Breast epithelium (tissue), 4 donors: ENCODE measurements around the gene BRI3. TPM values are rescaled to one million over a fixed set of nuclear protein-coding genes. Genes with fewer than 3 reads are reported as not detected.

Experiments
- DNase-seq, 2 donors: peaks; one replicate each; pipeline ENCODE4 v3.0.0-alpha.2; 2019; ENCODE audit warnings: low spot score in 2 of 2
- H3K27ac ChIP-seq, 2 donors: fragments of 200-600 bp; sonication (generic) in 1 of 2; one replicate each; pipeline ENCODE4 v1.5.1; 2016 to 2019; ENCODE audit warnings: mild to moderate bottlenecking in 1 of 2
- H3K27me3 ChIP-seq, 2 donors: fragments of 200-600 bp; sonication (generic) in 1 of 2; one replicate each; pipeline versions ENCODE4 v1.5.1 to v1.6.0; 2017 to 2019; ENCODE audit warnings: control low read depth in 1 of 2, mild to moderate bottlenecking in 1 of 2
- H3K36me3 ChIP-seq: fragments of 200-600 bp; one replicate; pipeline ENCODE4 v1.5.1; 2019
- H3K4me1 ChIP-seq, 2 donors: fragments of 200-600 bp; sonication (generic); one replicate each; pipeline ENCODE4 v1.5.1; 2016 to 2019; ENCODE audit warnings: control low read depth in 1 of 2
- H3K4me3 ChIP-seq, 3 donors: fragments of 200-600 bp; sonication (generic); 1 replicate in 2 of 3; 2 replicates in 1 of 3; pipeline ENCODE4 v1.5.1; 2016 to 2019; ENCODE audit warnings: mild to moderate bottlenecking in 3 of 3, moderate library complexity in 2 of 3
- H3K9me3 ChIP-seq, 2 donors: fragments of 200-600 bp; sonication (generic) in 1 of 2; one replicate each; pipeline ENCODE4 v1.5.1; 2016 to 2019; ENCODE audit warnings: control low read depth in 1 of 2
- CTCF ChIP-seq, 3 donors: fragments of 450-650 bp; IDR thresholded peaks; one replicate each; pipeline ENCODE4 v1.5.1; 2016 to 2017; ENCODE audit warnings: antibody characterized with exemption in 3 of 3, mild to moderate bottlenecking in 3 of 3, moderate library complexity in 3 of 3
- POLR2A ChIP-seq: fragments of 450-650 bp; IDR thresholded peaks from one replicate; pipeline ENCODE4 v1.6.1; 2016; ENCODE audit warnings: antibody characterized with exemption, mild to moderate bottlenecking, moderate library complexity
- POLR2AphosphoS5 ChIP-seq, 3 donors: sonication (generic); formaldehyde crosslinking; IDR thresholded peaks; one replicate each; pipeline ENCODE4 v1.6.1; 2017; ENCODE audit warnings: antibody characterized with exemption in 3 of 3
- intact Hi-C: fragments of 100-400 bp; cut with DNase I; formaldehyde crosslinking; loops from one replicate; pipeline ENCODE4 v1.15.1; 2023; ENCODE audit warnings: low total_unique reads
- total RNA-seq, 3 donors: library from RNA; depleted of rRNA; stranded (reverse); fragments of >200 nt; gene quantifications; one replicate each; pipeline ENCODE4 v1.1.0, GENCODE V29; 2016

BRI3 gene
- total RNA-seq, 3 donors from 2014 or later, result 38.8 to 85.5 (median 56.4) TPM

GRCh38 chr7:98287486-98287959, 6.0 kb downstream of the BRI3 start:
- Histone ChIP-seq H3K27me3 (no peaks in the 10 kb centered on the region), H3K36me3 (no peaks in the 10 kb centered on the region), H3K9me3 (no peaks in the 10 kb centered on the region), H3K4me3 (peak overlapping the region in 1 of 3 donors; percentile 100), H3K27ac (peak overlapping the region; percentile 95 to 99), H3K4me1 (peaks cover 18 to 38% of the 10 kb centered on the region in 2 donors)
- DNase-seq, result peak in 1 of 2 donors; percentile 50
- intact Hi-C loops, result no loop called here
- TF ChIP-seq POLR2AphosphoS5 (IDR thresholded peaks at IDR 0.05) (no peak), CTCF (IDR thresholded peaks at IDR 0.05) (no peak), POLR2A (no peak)

GRCh38 chr7:98288064-98288823, 6.8 kb downstream of the BRI3 start:
- Histone ChIP-seq H3K4me1 (peaks cover 18 to 38% of the 10 kb centered on the region in 2 donors), H3K9me3 (no peaks in the 10 kb centered on the region), H3K27me3 (no peaks in the 10 kb centered on the region), H3K4me3 (peak overlapping the region in 1 of 3 donors; percentile 100), H3K27ac (peak overlapping the region in 1 of 2 donors; percentile 99), H3K36me3 (no peaks in the 10 kb centered on the region)
- no peak for DNase-seq
- no peak for TF ChIP-seq POLR2AphosphoS5 (IDR thresholded peaks at IDR 0.05)
- intact Hi-C loops, result no loop called here

- TF ChIP-seq POLR2AphosphoS5 (IDR thresholded peaks at IDR 0.05) (no peak), CTCF (IDR thresholded peaks at IDR 0.05) (no peak), POLR2A (no peak)
- Histone ChIP-seq H3K27me3 (no peaks in the 10 kb centered on the region), H3K9me3 (no peaks in the 10 kb centered on the region), H3K36me3 (no peaks in the 10 kb centered on the region), H3K4me1 (peaks cover 18 to 28% of the 10 kb centered on the region in 2 donors), H3K4me3 (no peak overlapping the region), H3K27ac (no peak overlapping the region)
- DNase-seq, result no peak
- intact Hi-C loops, result no loop called here
Observed at GRCh38 chr7:98289333-98289875, 7.9 kb downstream of the BRI3 start.

- Histone ChIP-seq H3K9me3 (no peaks in the 10 kb centered on the region), H3K4me1 (peaks cover 6 to 8% of the 10 kb centered on the region in 2 donors), H3K27me3 (no peaks in the 10 kb centered on the region), H3K27ac (no peak overlapping the region), H3K4me3 (no peak overlapping the region), H3K36me3 (no peaks in the 10 kb centered on the region)
- TF ChIP-seq CTCF (IDR thresholded peaks at IDR 0.05) (no peak), POLR2A (no peak), POLR2AphosphoS5 (IDR thresholded peaks at IDR 0.05) (no peak)
- intact Hi-C loops, result no loop called here
- no peak for DNase-seq
Observed at GRCh38 chr7:98291717-98292116, 10.2 kb downstream of the BRI3 start.

GRCh38 chr7:98293265-98293664, 11.8 kb downstream of the BRI3 start:
- H3K9me3 ChIP-seq, result no peaks in the 10 kb centered on the region
- no peaks in the 10 kb centered on the region for H3K27me3 ChIP-seq
- peaks cover 0 to 4% of the 10 kb centered on the region in 2 donors for H3K4me1 ChIP-seq
- no peak for DNase-seq
- intact Hi-C loops, result no loop called here
- TF ChIP-seq POLR2A (no peak), POLR2AphosphoS5 (IDR thresholded peaks at IDR 0.05) (no peak), CTCF (IDR thresholded peaks at IDR 0.05) (no peak)
- H3K4me3 ChIP-seq, result no peak overlapping the region
- no peaks in the 10 kb centered on the region for H3K36me3 ChIP-seq
- no peak overlapping the region for H3K27ac ChIP-seq
